DND-41 (cell line): Measurements from ENCODE around the gene LHPP.

Experiments
- EZH2 ChIP-seq: IDR thresholded peaks from 3 replicates; pipeline ENCODE4 v1.6.1; 2012; ENCODE audit warnings: borderline replicate concordance, low read depth, mild to moderate bottlenecking, moderate library complexity, low read length, inconsistent platforms; ENCODE audit not compliant: severe bottlenecking
- TF ChIP-seq, protein P1 (sequence below): IDR thresholded peaks from 2 replicates; pipeline ENCODE4 v1.5.1; 2012; ENCODE audit warnings: borderline replicate concordance, low read length, moderate library complexity, mild to moderate bottlenecking; ENCODE audit not compliant: poor library complexity, severe bottlenecking; ENCODE audit errors: extremely low read depth

DNA sequence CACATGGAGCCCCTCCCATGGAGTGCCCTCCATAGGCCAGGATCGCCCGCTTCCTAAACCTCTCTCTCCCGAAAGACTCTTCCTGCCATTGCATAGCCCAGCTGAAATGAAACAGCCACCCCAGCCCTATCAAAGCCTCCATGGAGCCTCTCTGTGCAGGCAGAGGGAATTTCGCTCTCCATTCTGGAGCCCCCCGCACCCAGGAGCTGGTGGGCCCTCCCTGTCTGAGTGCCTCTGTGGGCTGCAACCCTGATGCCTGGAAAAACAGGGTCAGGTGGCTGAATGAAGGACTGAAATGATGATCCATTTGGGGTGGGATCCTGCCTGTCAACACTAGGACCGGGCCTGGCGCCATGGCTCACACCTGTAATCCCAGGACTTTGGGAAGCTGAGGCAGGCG is 176.1 kb downstream of the LHPP start:
- TF ChIP-seq, protein P1, sequence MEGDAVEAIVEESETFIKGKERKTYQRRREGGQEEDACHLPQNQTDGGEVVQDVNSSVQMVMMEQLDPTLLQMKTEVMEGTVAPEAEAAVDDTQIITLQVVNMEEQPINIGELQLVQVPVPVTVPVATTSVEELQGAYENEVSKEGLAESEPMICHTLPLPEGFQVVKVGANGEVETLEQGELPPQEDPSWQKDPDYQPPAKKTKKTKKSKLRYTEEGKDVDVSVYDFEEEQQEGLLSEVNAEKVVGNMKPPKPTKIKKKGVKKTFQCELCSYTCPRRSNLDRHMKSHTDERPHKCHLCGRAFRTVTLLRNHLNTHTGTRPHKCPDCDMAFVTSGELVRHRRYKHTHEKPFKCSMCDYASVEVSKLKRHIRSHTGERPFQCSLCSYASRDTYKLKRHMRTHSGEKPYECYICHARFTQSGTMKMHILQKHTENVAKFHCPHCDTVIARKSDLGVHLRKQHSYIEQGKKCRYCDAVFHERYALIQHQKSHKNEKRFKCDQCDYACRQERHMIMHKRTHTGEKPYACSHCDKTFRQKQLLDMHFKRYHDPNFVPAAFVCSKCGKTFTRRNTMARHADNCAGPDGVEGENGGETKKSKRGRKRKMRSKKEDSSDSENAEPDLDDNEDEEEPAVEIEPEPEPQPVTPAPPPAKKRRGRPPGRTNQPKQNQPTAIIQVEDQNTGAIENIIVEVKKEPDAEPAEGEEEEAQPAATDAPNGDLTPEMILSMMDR, result no peak
- no peak for TF ChIP-seq EZH2
